ENCODE measurements around the gene ACSL5.

DNA sequence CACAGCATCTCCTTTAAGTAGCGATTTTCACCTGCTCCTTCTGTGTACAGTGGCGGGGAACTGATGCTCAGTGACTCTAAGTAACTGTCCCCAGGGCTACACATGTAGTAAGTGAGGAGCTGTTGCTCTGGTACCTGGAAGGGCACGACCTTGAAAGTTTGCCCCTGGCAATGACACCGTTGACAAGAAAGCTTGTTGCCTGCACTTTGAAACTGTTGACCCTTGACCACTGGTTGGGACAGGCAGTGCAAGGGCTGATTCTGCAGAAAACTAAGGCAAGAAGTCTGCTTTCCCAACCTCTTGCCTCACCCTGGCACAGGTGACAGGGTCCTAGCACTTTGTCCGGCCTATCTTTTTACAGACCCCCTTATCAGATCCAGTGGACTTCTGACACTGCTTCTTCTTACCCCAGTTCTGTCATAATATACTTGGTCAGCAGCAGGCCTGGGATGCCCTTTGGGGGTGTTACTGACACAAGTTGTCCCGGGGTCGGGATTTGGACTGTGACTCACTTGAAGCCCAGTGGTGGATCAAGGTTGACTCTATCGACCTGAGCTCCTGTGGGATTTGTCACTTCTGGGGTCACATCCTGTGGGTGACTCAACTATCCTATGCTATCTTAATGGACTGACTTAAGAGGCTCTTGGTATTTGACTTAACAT, 5.8 kb downstream of the ACSL5 start:
- TF ChIP-seq EZH2 (IDR thresholded peaks at IDR 0.05; ENCODE audit: low read length, unreplicated experiment), result no peak
- TF ChIP-seq, protein P1, sequence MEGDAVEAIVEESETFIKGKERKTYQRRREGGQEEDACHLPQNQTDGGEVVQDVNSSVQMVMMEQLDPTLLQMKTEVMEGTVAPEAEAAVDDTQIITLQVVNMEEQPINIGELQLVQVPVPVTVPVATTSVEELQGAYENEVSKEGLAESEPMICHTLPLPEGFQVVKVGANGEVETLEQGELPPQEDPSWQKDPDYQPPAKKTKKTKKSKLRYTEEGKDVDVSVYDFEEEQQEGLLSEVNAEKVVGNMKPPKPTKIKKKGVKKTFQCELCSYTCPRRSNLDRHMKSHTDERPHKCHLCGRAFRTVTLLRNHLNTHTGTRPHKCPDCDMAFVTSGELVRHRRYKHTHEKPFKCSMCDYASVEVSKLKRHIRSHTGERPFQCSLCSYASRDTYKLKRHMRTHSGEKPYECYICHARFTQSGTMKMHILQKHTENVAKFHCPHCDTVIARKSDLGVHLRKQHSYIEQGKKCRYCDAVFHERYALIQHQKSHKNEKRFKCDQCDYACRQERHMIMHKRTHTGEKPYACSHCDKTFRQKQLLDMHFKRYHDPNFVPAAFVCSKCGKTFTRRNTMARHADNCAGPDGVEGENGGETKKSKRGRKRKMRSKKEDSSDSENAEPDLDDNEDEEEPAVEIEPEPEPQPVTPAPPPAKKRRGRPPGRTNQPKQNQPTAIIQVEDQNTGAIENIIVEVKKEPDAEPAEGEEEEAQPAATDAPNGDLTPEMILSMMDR (conservative IDR thresholded peaks at IDR 0.05; ENCODE audit: low read depth, low read length), result no peak
- no peak for TF ChIP-seq EZH2phosphoT487 (IDR thresholded peaks at IDR 0.05; ENCODE audit: borderline replicate concordance, low read length)

All from PC-3 (cell line).